Ramos (cell line): ENCODE results near the gene ADAM12.

Experiments
- in situ Hi-C: fragments of 300-500 bp; cut with MboI; formaldehyde crosslinking; loops from one replicate; pipeline ENCODE4 v1.14.3; 2022; ENCODE audit warnings: low sequenced_read_pairs; ENCODE audit not compliant: unreplicated experiment

Gene ADAM12

GRCh38 chr10:126158133-126158892, 230.0 kb downstream of the ADAM12 start:
- in situ Hi-C loops, result no loop called here

- in situ Hi-C loops, result no loop called here
Observed at GRCh38 chr10:126157189-126157588, 231.1 kb downstream of the ADAM12 start.

GRCh38 chr10:126156503-126156902, 231.8 kb downstream of the ADAM12 start:
- in situ Hi-C loops, result no loop called here

- in situ Hi-C loops, result no loop called here
Observed at GRCh38 chr10:126156012-126156411, 232.3 kb downstream of the ADAM12 start.

- in situ Hi-C loops, result no loop called here
Observed at GRCh38 chr10:126155528-126155927, 232.7 kb downstream of the ADAM12 start.

- in situ Hi-C loops, result no loop called here
Observed at GRCh38 chr10:126153711-126154628, 234.3 kb downstream of the ADAM12 start.

- in situ Hi-C loops, result no loop called here
Observed at GRCh38 chr10:126147866-126148587, 240.2 kb downstream of the ADAM12 start.

- in situ Hi-C loops, result no loop called here
Observed at GRCh38 chr10:126146771-126147170, 241.5 kb downstream of the ADAM12 start.

- in situ Hi-C loops, result no loop called here
Observed at GRCh38 chr10:126143117-126143516, 245.2 kb downstream of the ADAM12 start.

GRCh38 chr10:126140746-126141273, 247.5 kb downstream of the ADAM12 start:
- in situ Hi-C loops, result no loop called here

GRCh38 chr10:126137562-126138221, 250.6 kb downstream of the ADAM12 start:
- in situ Hi-C loops, result no loop called here

- in situ Hi-C loops, result no loop called here
Observed at GRCh38 chr10:126135941-126136595, 252.2 kb downstream of the ADAM12 start.

GRCh38 chr10:126135177-126135576, 253.1 kb downstream of the ADAM12 start:
- in situ Hi-C loops, result no loop called here

- in situ Hi-C loops, result no loop called here
Observed at GRCh38 chr10:126133906-126134656, 254.2 kb downstream of the ADAM12 start.

- in situ Hi-C loops, result no loop called here
Observed at GRCh38 chr10:126133082-126133620, 255.1 kb downstream of the ADAM12 start.

- in situ Hi-C loops, result no loop called here
Observed at GRCh38 chr10:126131341-126131740, 256.9 kb downstream of the ADAM12 start.

- in situ Hi-C loops, result no loop called here
Observed at GRCh38 chr10:126130271-126130710, 258.0 kb downstream of the ADAM12 start.

GRCh38 chr10:126129026-126129425, 259.3 kb downstream of the ADAM12 start:
- in situ Hi-C loops, result no loop called here
